Spleen (tissue), 11 donors: ENCODE results near the gene NT5DC3. TPM values are rescaled to one million over a fixed set of nuclear protein-coding genes. Genes with fewer than 3 reads are reported as not detected.

Source experiments
- DNase-seq: peaks from one replicate; pipeline ENCODE4 v3.0.0-alpha.2; 2020
- H3K27ac ChIP-seq, 8 donors: fragments of 200-600 bp; sonication (generic) in 7 of 8; 1 replicate in 4 of 8; 2 replicates in 4 of 8; pipeline versions ENCODE4 v1.5.0 to v1.8.0; 2016 to 2021; ENCODE audit warnings: inconsistent platforms in 4 of 8, mild to moderate bottlenecking in 4 of 8, moderate library complexity in 1 of 8
- H3K27me3 ChIP-seq, 7 donors: fragments of 200-600 bp; sonication (generic) in 6 of 7; replicated peaks in 1 of 7; 1 replicate in 4 of 7; 2 replicates in 3 of 7; pipeline versions ENCODE4 v1.5.0 to v1.8.0; 2016 to 2021; ENCODE audit warnings: inconsistent platforms in 3 of 7, mild to moderate bottlenecking in 1 of 7
- H3K36me3 ChIP-seq, 6 donors: fragments of 200-600 bp; sonication (generic) in 5 of 6; 1 replicate in 4 of 6; 2 replicates in 2 of 6; pipeline versions ENCODE4 v1.5.0 to v1.8.0; 2016 to 2021; ENCODE audit warnings: inconsistent platforms in 2 of 6
- H3K4me1 ChIP-seq, 6 donors: fragments of 200-600 bp; sonication (generic) in 5 of 6; 1 replicate in 3 of 6; 2 replicates in 3 of 6; pipeline versions ENCODE4 v1.5.0 to v1.8.0; 2016 to 2021; ENCODE audit warnings: inconsistent platforms in 3 of 6
- H3K4me3 ChIP-seq, 8 donors: fragments of 200-600 bp; sonication (generic) in 7 of 8; 1 replicate in 4 of 8; 2 replicates in 4 of 8; pipeline versions ENCODE4 v1.5.0 to v1.8.0; 2016 to 2021; ENCODE audit warnings: inconsistent platforms in 4 of 8, mild to moderate bottlenecking in 4 of 8, moderate library complexity in 2 of 8
- H3K9me3 ChIP-seq, 8 donors: fragments of 200-600 bp; sonication (generic) in 7 of 8; 1 replicate in 4 of 8; 2 replicates in 4 of 8; pipeline versions ENCODE4 v1.5.0 to v1.8.0; 2016 to 2021; ENCODE audit warnings: inconsistent platforms in 4 of 8
- POLR2A ChIP-seq, 3 donors: fragments of 450-650 bp; IDR thresholded peaks; one replicate each; pipeline ENCODE4 v1.5.1; 2017; ENCODE audit warnings: antibody characterized with exemption in 3 of 3, mild to moderate bottlenecking in 1 of 3
- POLR2AphosphoS5 ChIP-seq, 3 donors: sonication (generic); formaldehyde crosslinking; IDR thresholded peaks; one replicate each; pipeline ENCODE4 v1.5.1; 2017; ENCODE audit warnings: antibody characterized with exemption in 3 of 3
- WGBS, 5 donors: extraction: QIAGEN DNeasy Blood & Tissue Kit in 3 of 5; methylation state at CpG; one replicate each; pipeline versions ENCODE4 v1.1.5 to v1.1.7; 2013 to 2018; 5-methylcytosine and 5-hydroxymethylcytosine counted together
- intact Hi-C: fragments of 100-400 bp; cut with DNase I; formaldehyde crosslinking; loops from one replicate; pipeline ENCODE4 v1.15.0; 2023; ENCODE audit warnings: low total_unique reads
- polyA plus RNA-seq, 3 donors: library from polyadenylated mRNA; stranded (reverse); fragments of 200-250 nt; gene quantifications; one replicate each; pipeline ENCODE4 v1.2.1, GENCODE V29; 2013
- total RNA-seq, 7 donors: library from RNA; depleted of rRNA in 3 of 7; stranded (reverse); fragments of >200 nt in 3 of 7; fragmentation: NEBNext Ultra II Directional in 4 of 7; extraction: Animal tissue kit (Norgen Biotek cat#: 25700) in 4 of 7; gene quantifications; one replicate each; pipeline versions ENCODE4 v1.1.0 to v1.2.1, GENCODE V29; 2016 to 2021
- TF ChIP-seq, protein P1 (sequence below), 11 experiments: fragments of 200-600 bp in 7 of 11; fragments of 450-650 bp in 4 of 11; sonication (generic) in 4 of 11; IDR thresholded peaks in 8 of 11; conservative IDR thresholded peaks in 3 of 11; 1 replicate in 7 of 11; 2 replicates in 4 of 11; pipeline versions ENCODE4 v1.4.0 to v1.8.0; 2016 to 2021; ENCODE audit warnings: antibody characterized with exemption in 11 of 11, inconsistent platforms in 4 of 11, mild to moderate bottlenecking in 1 of 11
- donor health status: healthy with polysubstance abuse.
- donor health status: DM: no; HTN: no; CAD: no; lungs with moderate emphysema.
- donor health status: DM: no; HTN: no; CAD: no.
- donor health status: Bipolar disorder and iron deficiency.
- donor health status: healthy.
- donor health status: DM: no; HTN: no; CAD: no.
- donor health status: DM: yes; HTN: yes; CAD: no.

Gene NT5DC3
- total and polyA plus RNA-seq, 10 donors = 0.56 to 8.0 (median 3.1) TPM

DNA sequence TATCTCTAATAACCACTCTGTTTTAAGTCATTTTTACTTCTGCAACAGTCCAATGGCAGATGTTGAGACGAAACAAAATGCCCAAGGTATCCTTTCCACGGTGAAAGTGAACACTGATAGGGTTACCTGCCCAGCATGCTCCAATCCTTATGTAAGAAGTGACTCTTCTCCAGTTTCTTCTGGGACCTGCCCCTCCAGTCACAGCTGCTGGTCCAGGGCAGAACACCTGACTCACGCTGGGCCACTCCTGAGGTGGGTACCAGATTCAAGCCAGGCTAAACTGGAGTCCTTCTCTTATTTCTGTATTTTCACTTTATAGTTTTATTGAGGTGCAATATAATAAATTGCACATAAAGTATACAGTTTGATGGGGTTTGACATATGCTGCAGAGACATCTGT is 16.7 kb downstream of the NT5DC3 start:
- Histone ChIP-seq H3K27ac (no peak overlapping the region), H3K4me1 (peaks cover 0 to 13% (median 3%) of the 10 kb centered on the region in 6 donors), H3K27me3 (no peaks in the 10 kb centered on the region), H3K4me3 (no peak overlapping the region), H3K9me3 (peaks cover 0 to 10% (median 8%) of the 10 kb centered on the region in 8 donors), H3K36me3 (peaks cover 0 to 8% (median 0%) of the 10 kb centered on the region in 6 donors)
- no peak for TF ChIP-seq POLR2AphosphoS5 (IDR thresholded peaks at IDR 0.05)
- TF ChIP-seq, protein P1, sequence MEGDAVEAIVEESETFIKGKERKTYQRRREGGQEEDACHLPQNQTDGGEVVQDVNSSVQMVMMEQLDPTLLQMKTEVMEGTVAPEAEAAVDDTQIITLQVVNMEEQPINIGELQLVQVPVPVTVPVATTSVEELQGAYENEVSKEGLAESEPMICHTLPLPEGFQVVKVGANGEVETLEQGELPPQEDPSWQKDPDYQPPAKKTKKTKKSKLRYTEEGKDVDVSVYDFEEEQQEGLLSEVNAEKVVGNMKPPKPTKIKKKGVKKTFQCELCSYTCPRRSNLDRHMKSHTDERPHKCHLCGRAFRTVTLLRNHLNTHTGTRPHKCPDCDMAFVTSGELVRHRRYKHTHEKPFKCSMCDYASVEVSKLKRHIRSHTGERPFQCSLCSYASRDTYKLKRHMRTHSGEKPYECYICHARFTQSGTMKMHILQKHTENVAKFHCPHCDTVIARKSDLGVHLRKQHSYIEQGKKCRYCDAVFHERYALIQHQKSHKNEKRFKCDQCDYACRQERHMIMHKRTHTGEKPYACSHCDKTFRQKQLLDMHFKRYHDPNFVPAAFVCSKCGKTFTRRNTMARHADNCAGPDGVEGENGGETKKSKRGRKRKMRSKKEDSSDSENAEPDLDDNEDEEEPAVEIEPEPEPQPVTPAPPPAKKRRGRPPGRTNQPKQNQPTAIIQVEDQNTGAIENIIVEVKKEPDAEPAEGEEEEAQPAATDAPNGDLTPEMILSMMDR (IDR thresholded peaks at IDR 0.05 in 8 of 11, conservative IDR thresholded peaks at IDR 0.05 in 3 of 11) = no peak
- TF ChIP-seq POLR2A (IDR thresholded peaks at IDR 0.05) = no peak
- 82 to 97% (median 95%) methylated on average over 3 of the region's 3 CpGs for WGBS, 5 donors
- DNase-seq = no peak
- intact Hi-C loops = no loop called here

DNA sequence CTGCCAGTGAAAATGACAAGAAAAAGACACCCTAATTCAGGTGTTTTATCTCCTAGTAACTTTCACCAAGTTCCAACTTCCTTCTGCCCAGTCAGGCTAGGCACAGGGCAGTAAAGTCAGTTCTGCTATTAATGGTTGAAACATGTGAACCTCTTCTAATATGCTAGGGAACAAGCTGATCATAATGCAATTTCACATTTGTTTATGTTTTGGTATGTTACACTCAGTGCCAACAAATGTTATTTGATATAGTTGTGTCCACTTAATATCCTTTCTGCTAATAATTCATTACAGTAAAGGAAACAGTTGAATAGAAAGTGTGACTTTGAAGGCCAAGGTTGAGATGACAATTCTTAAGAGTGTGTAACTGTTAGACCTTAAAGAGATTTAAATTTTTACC is 17.2 kb downstream of the NT5DC3 start:
- TF ChIP-seq, protein P1 (IDR thresholded peaks at IDR 0.05 in 8 of 11, conservative IDR thresholded peaks at IDR 0.05 in 3 of 11) = no peak
- TF ChIP-seq POLR2AphosphoS5 (IDR thresholded peaks at IDR 0.05) (no peak), POLR2A (IDR thresholded peaks at IDR 0.05) (no peak)

DNA sequence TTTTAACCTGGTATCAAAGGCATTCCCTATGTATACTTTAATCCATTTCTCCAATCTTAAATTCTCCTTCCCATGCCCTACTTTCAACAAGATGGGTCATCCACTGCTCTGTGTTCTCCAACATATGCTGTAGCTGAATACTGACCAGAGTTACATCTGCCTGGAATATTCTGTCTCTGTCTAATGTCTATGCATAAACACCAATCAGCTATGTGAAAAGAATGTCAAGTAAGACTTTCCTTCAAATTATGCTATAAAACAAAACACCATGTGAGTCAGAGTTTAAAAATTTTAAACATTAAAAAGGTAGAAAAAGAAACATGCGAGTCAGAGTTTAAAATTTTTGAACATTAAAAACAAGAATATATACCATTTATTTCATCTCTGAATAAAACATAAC is 19.3 kb downstream of the NT5DC3 start:
- H3K27me3 ChIP-seq = no peaks in the 10 kb centered on the region
- TF ChIP-seq POLR2A (IDR thresholded peaks at IDR 0.05) = no peak
- no peak overlapping the region for H3K27ac ChIP-seq
- H3K4me3 ChIP-seq = no peak overlapping the region
- H3K36me3 ChIP-seq = peaks cover 0 to 8% (median 0%) of the 10 kb centered on the region in 6 donors
- peaks cover 0 to 10% (median 8%) of the 10 kb centered on the region in 8 donors for H3K9me3 ChIP-seq
- intact Hi-C loops = no loop called here
- DNase-seq = no peak
- no peaks in the 10 kb centered on the region for H3K4me1 ChIP-seq
- WGBS, 5 donors = 44 to 100% (median 97%) methylated on average over 1 of the region's 1 CpG

More for the DNA sequence above, 17.2 kb downstream of the NT5DC3 start:
- Histone ChIP-seq H3K36me3 (peaks cover 0 to 8% (median 0%) of the 10 kb centered on the region in 6 donors), H3K9me3 (peaks cover 0 to 10% (median 8%) of the 10 kb centered on the region in 8 donors), H3K4me3 (no peak overlapping the region), H3K4me1 (peaks cover 0 to 9% (median 1%) of the 10 kb centered on the region in 6 donors), H3K27ac (no peak overlapping the region), H3K27me3 (no peaks in the 10 kb centered on the region)
- intact Hi-C loops = no loop called here
- no peak for DNase-seq

- H3K27me3 ChIP-seq = no peaks in the 10 kb centered on the region
- H3K36me3 ChIP-seq = peaks cover 0 to 8% (median 0%) of the 10 kb centered on the region in 6 donors
- H3K27ac ChIP-seq = no peak overlapping the region
- H3K9me3 ChIP-seq = peaks cover 0 to 10% (median 8%) of the 10 kb centered on the region in 8 donors
- intact Hi-C loops = no loop called here
- DNase-seq = no peak
- 83 to 89% (median 86%) methylated on average over 3 of the region's 3 CpGs for WGBS, 5 donors
- no peaks in the 10 kb centered on the region for H3K4me1 ChIP-seq
- TF ChIP-seq POLR2AphosphoS5 (IDR thresholded peaks at IDR 0.05) = no peak
- TF ChIP-seq, protein P1 (IDR thresholded peaks at IDR 0.05 in 8 of 11, conservative IDR thresholded peaks at IDR 0.05 in 3 of 11) = no peak
- TF ChIP-seq POLR2A (IDR thresholded peaks at IDR 0.05) = no peak
- H3K4me3 ChIP-seq = no peak overlapping the region
Measured at GRCh38 chr12:103820881-103821489, 20.0 kb downstream of the NT5DC3 start.
